ENCODE data around the gene SLC31A1.

DNA sequence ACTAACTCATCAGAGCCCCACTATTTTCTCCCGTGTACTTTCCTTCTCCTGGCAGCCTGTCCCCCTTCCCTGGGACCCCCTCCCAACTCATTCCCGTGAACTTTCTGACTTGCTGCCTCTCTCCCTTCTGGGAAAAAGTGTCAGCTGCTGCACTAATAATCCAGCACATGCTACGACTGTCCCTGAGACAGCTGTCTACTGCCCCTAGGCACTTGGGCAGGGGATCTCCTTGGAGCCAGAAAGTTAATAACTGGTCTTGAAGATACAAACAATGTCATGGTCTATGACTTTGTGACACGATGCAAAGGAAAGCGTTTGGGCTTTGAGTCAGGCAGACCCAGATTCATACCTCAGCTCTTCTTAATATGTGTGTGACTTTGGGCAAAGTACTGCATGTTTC is 91.9 kb downstream of the SLC31A1 start:
- TF ChIP-seq, protein P1, sequence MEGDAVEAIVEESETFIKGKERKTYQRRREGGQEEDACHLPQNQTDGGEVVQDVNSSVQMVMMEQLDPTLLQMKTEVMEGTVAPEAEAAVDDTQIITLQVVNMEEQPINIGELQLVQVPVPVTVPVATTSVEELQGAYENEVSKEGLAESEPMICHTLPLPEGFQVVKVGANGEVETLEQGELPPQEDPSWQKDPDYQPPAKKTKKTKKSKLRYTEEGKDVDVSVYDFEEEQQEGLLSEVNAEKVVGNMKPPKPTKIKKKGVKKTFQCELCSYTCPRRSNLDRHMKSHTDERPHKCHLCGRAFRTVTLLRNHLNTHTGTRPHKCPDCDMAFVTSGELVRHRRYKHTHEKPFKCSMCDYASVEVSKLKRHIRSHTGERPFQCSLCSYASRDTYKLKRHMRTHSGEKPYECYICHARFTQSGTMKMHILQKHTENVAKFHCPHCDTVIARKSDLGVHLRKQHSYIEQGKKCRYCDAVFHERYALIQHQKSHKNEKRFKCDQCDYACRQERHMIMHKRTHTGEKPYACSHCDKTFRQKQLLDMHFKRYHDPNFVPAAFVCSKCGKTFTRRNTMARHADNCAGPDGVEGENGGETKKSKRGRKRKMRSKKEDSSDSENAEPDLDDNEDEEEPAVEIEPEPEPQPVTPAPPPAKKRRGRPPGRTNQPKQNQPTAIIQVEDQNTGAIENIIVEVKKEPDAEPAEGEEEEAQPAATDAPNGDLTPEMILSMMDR (IDR thresholded peaks at IDR 0.05) = no peak
- TF ChIP-seq POLR2A (IDR thresholded peaks at IDR 0.05) = no peak

All from adrenal gland (tissue), 5 donors.